Stimulated activated CD8-positive, alpha-beta memory T cell treated with anti-CD3 and anti-CD28 coated beads, Interleukin-15, amount 100 ng/mL, for 4 hours (primary cell): ENCODE data around the gene ATP13A5.

ENCODE experiments used
- DNase-seq, 2 donors: peaks; one replicate each; pipeline ENCODE4 v3.0.0-alpha.2; 2020; ENCODE audit warnings: low read depth in 2 of 2

ATP13A5 gene

DNA sequence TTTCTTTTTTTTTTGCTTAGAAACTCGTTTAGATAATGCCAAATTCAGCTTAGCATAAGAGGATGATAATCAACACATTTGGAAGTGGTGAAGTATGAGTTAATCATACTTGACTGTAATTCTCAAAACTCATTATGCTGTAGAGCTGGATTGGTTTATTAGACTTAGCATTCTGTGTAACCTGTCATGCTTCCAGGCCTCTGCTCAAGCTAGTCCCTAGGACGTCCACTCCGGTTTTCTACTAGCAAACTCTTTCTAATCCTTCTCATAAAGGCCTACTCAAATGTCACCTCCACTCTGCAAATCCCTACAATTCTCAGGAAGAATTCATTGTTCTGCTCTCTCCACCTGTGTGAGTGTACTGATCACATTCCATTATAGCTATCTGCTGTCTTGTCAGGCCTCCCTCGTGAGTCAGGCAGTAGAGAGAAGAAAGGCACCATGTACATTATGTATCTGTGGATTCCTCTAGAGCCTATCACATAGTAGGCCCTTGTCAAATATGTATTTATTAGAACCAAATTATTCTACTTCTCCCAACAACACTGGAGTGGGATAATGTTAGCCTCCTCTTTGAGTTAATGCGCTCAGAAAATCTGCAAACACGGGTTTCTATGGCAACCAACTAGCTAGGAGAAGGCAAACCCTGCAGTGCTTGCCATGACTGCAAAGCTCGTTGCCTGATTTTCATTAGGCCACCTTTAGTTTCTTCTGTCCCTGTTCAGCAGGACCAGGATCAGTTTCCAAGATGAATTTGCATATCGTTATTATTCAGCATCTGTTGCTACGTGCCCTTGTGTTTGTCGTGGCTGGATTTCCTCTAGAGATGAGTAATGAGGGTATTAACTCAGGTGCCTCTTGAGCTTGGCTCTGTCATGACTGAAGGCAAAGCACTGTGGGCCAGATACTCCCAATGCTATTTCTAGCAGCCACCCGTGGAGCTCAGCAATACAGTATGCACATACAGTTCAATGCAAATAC is 30.7 kb downstream of the ATP13A5 start:
- DNase-seq: no peak

DNA sequence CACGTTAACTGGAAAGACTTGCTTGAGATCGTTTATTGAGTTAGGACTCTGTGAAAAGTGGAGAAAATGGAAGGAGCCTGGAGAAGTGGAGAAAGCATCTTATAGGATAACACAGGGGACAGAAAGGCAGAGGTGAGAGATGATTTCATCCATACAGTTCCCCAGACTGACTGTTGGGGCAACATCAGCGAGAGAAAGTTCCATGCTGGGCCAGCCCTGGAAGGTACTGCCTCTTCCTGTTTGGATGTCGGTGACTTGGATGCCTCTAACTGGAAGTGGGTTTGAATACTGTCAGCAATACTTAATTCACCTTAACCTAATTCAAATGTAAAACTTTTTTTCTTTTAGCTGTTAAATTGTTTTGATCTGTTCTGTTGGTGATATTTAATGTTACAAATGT is 32.3 kb downstream of the ATP13A5 start:
- no peak for DNase-seq

DNA sequence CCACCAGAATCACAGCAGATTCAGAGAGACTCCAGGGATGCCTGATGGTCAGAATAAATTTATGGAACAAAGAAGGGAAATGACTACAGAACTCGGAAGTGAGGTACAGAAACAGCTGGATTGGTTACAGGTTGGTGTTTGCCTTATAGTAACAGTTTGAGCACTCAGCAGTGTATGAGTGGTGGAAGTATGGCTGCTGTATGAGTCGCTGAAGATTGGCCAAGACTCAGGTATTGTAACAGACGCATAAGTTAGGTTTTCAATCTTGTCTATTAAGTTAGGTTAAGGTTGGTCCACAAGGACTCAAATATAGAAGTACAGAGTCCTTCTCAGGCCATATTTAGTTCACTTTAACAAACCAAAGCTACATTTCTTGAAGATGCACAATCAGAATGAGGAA is 33.1 kb downstream of the ATP13A5 start:
- no peak for DNase-seq

DNA sequence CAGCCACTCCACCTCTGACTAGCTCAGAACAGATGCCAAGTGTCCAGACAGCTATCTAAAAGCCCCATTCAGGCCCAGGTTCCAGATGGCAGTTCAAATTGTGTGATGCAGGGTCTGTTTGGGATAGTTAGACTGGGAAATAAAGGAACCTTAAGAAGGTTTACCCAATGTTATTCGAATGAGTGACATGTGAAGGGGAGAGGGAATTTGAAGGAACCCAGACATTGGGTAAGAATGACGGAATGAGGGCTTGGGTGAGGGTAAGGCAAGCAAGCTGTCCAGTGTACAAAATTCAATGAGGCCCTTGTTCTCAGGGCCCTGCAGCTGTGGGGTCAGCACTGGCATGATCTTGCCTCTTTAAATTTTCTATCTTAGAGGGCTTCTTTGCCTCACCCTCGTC is 34.1 kb downstream of the ATP13A5 start:
- no peak for DNase-seq

DNA sequence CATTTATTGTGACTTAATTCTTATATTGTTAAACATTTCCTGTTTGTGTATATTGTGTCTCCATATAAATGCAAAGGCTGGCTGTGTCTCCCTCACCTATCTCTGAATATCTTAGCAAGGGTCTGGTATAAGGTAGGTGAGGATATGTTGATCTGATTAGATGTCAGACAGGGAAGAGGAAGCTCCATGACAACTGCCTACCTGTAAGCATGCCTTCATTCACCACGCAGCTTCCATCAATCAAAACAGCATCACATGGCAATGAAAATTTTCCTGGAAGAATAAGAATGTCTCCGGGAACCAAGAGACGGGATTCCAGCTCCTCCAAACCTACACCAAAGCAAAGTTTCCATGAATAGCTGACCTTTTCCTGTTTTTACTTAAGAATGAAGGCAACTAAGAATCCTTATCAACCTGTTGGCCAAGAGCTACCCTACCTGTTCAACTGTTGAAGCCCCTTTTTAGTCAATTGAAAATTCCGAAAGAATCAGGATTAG is 34.8 kb downstream of the ATP13A5 start:
- no peak for DNase-seq

GRCh38 chr3:193342551-193342950 is 36.0 kb downstream of the ATP13A5 start:
- DNase-seq: no peak

DNA sequence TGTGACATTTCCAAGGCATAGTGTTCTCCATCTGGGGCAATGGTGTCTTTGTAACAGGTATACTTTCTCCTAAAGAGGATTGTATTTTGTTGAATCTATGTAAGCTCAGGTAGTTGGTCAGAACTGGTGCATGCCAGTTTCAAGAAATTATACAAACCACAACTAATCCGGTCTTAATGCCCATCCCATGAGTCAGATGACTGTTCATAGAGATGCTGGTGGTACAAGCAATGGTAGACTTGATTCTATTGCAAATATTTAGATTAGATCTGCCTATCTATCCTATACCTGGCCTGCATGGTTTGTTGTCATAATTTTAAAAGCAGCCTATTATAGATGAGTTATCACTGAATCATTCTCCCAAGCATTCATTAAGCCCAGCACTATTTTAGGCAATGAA is 43.5 kb downstream of the ATP13A5 start:
- DNase-seq: no peak

- no peak for DNase-seq
Measured at GRCh38 chr3:193333229-193333628, 45.3 kb downstream of the ATP13A5 start.

DNA sequence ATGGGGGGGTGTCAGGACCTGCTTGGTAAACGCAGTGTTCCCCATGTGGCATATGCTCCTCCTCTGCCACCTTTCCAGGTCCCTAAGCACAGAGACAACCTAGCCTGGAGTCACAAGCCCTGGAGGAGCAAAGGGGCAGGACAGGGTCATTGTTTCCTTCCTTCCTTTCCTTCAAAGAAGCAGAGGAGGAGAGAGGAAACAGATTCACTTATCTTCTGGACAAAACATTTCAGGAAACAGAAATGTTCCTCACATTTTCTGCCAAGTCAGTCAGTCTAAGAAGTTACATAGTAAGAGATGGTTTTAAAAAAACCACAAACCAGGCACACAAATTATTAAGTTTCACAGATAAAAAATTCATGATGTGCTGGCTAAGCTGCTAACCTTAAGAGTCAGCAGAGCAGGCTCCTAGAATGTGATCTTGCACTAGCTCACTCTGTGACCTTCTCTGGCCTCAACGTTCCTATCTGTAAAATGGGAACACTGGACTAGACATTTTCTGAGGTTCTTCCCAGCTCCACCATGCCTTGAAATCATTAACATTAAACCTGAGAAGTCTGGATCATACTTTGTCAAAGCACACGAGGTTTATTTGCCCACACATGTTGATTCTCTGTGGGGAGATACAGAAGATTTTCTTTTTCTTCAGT is 47.9 kb downstream of the ATP13A5 start:
- DNase-seq: no peak

DNA sequence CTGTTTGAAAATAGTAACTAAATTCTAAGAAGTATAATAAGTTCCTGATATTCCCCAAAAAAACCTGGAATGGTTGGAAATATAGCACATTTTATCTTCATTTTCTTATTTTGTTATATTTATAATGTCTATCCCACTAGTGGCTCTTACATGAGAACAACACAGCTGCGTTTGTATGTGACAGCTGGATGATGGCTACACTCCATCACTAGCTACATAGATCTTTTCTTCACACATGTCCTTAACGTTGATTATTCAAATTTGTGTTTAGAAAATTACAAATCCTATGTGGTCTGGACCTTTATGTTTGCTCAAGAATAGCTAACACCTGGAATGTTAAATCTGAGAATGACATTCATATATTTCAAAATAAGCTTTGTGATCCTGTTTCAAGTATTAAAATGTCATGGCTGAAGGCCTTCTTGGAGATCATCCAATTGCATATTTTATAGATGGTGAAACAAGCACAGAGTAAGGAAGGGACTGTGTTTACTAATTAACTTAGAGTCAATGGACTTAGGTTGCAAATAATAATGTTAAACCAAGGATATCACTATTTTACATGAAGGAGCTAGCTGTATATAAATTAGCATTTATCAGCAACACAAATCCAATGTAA is 60.8 kb downstream of the ATP13A5 start:
- DNase-seq: no peak

GRCh38 chr3:193314161-193314560 is 64.4 kb downstream of the ATP13A5 start:
- no peak for DNase-seq

- no peak for DNase-seq
Measured at GRCh38 chr3:193313061-193313958, 65.2 kb downstream of the ATP13A5 start.

- no peak for DNase-seq
Measured at GRCh38 chr3:193310914-193311723, 67.4 kb downstream of the ATP13A5 start.

DNA sequence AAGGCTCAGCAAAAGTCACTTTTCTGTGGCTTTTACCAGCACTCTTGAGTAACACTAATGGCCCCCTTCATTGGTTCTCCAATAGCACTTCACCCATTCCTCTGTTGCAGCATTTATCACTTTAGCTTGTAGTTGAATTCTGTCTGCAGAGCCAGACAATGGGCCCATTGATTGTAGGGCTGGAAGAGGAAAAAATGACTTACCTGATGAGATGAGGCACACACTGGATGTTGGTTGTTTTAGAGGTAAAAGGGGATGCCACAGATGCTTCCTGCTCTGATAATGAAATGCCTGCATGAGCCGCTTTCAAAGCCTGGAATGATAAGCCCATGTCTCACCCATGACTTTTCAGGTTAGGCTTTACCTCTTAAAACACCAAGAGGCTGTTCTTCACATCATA is 73.2 kb downstream of the ATP13A5 start:
- no peak for DNase-seq

DNA sequence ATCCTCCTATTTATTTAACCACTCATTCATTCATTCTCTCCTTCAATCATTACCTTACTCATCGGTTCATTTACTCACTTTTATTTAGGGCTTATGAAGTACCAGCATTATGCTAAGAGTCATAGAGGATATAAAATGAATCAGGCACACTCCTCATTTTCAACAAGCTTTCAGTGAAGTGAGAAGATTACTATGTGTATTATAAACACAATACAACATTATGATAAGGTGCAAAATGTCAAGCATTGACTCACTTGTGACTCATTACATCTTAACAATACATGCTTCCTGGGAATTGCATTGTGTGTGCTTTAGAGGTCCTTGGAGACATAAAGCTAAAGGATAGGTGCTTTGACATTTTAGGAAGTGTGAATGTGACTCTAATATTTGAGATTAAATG is 77.1 kb downstream of the ATP13A5 start:
- no peak for DNase-seq

DNA sequence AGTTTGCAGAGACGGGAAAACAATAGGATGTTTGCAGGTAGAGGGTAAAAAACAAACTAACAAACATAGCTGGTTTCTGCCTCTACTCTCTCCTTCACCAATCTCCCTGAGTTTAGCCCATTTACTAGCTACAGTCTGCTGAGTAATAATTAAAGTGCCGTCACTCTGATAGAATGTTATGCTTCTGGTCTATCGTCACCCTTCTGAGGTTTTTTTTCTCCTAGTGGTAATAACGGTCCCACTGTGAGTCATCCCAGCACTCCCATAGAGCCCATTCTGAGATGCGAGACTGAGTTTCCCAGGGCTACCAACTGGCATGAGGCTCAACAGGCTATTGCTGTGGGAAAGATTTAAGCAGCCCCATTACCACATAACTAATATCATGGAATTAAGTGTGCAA is 81.1 kb downstream of the ATP13A5 start:
- DNase-seq: no peak

- no peak for DNase-seq
Measured at GRCh38 chr3:193295985-193296384, 82.6 kb downstream of the ATP13A5 start.

DNA sequence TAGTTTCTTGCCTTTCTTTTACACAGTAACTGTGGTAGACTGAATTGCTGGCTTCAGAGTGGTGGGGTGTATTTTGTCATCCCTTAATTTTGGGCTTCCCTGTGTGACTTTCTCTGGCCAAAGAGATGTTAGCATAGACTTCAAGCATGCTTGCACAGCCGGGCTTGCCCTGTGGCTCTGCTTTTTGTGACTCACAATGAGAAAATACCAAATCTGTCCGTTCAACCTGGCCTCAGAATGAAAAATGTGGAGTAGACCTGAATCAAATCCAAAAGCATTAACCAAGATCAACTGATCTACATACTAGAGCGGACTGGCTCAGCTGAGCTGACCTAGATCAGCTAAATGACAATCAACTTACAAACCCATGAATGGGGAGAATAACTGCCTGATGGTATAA is 86.2 kb downstream of the ATP13A5 start:
- no peak for DNase-seq

GRCh38 chr3:193271101-193271840 is 107.3 kb downstream of the ATP13A5 start:
- DNase-seq: no peak

DNA sequence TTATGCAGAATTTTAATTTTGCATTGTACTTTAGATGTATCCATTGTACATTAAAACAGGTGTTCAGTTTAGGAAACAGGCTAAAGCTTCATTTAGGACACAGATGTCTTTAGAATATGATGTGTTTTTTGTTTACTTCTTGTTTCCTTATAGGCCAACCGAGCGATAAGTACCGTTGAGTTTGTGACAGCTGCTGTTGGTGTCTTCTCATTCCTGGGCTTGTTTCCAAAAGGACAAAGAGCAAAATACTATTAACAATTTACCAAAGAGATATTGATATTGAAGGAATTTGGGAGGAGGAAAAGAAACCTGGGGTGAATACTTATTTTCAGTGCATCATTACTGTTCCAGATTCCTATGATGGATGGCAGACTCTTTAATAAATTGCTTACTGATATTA is 108.1 kb downstream of the ATP13A5 start:
- DNase-seq: no peak
